Measurements from ENCODE around the gene YIPF6.
"Not testable (repeated sequence)": the region's sequence is repeated elsewhere in the genome, so short reads cannot be mapped to it uniquely, and the experiment has no call there.

The YIPF6 gene

GRCh38 chrX:68498508-68499379, at the start of gene YIPF6:
Gene YIPF6 (plus strand): TSS chrX:68499051. CDS start chrX:68499067, 16 bp downstream.
- peak within 1 kb of the TSS; percentile 96 for H3K4me3 ChIP-seq (ENCODE audit: low read length)
- H3K27me3 ChIP-seq (ENCODE audit: insufficient read depth, low read length) = no peaks in the 10 kb centered on the region
- H3K27ac ChIP-seq (ENCODE audit: low read length) = peak within 1 kb of the TSS; percentile 84
- H3K4me1 ChIP-seq (ENCODE audit: insufficient read depth, low read length) = no peaks in the 10 kb centered on the region
- H3K9me3 ChIP-seq (ENCODE audit: insufficient read depth, low read depth, low read length) = no peaks in the 10 kb centered on the region
- peak within 1 kb of the TSS; percentile 96 for H3K9ac ChIP-seq (ENCODE audit: low read depth, low read length)
- no peaks in the 10 kb centered on the region; the same call in none of the 2 replicates for H3K36me3 ChIP-seq (ENCODE audit: insufficient read depth, low read depth, low read length)

GRCh38 chrX:68451720-68452119, 47.1 kb upstream of the YIPF6 start:
- H3K4me1 ChIP-seq (ENCODE audit: insufficient read depth, low read length) = no peaks in the 10 kb centered on the region
- H3K27ac ChIP-seq (ENCODE audit: low read length) = no peak overlapping the region
- H3K36me3 ChIP-seq (ENCODE audit: insufficient read depth, low read depth, low read length) = no peaks in the 10 kb centered on the region
- H3K27me3 ChIP-seq (ENCODE audit: insufficient read depth, low read length) = no peaks in the 10 kb centered on the region
- no peaks in the 10 kb centered on the region for H3K9me3 ChIP-seq (ENCODE audit: insufficient read depth, low read depth, low read length)
- no peak overlapping the region for H3K9ac ChIP-seq (ENCODE audit: low read depth, low read length)
- no peak overlapping the region for H3K4me3 ChIP-seq (ENCODE audit: low read length)

GRCh38 chrX:68454476-68455150, 44.2 kb upstream of the YIPF6 start:
- Histone ChIP-seq H3K4me1 (ENCODE audit: insufficient read depth, low read length) (no peaks in the 10 kb centered on the region), H3K9me3 (ENCODE audit: insufficient read depth, low read depth, low read length) (no peaks in the 10 kb centered on the region), H3K27ac (ENCODE audit: low read length) (no peak overlapping the region), H3K4me3 (ENCODE audit: low read length) (no peak overlapping the region), H3K27me3 (ENCODE audit: insufficient read depth, low read length) (no peaks in the 10 kb centered on the region), H3K36me3 (ENCODE audit: insufficient read depth, low read depth, low read length) (no peaks in the 10 kb centered on the region), H3K9ac (ENCODE audit: low read depth, low read length) (no peak overlapping the region)

GRCh38 chrX:68455151-68455510, 43.7 kb upstream of the YIPF6 start:
- Histone ChIP-seq H3K9ac (ENCODE audit: low read depth, low read length) (no peak overlapping the region), H3K27me3 (ENCODE audit: insufficient read depth, low read length) (no peaks in the 10 kb centered on the region), H3K4me1 (ENCODE audit: insufficient read depth, low read length) (no peaks in the 10 kb centered on the region), H3K4me3 (ENCODE audit: low read length) (no peak overlapping the region), H3K27ac (ENCODE audit: low read length) (no peak overlapping the region), H3K9me3 (ENCODE audit: insufficient read depth, low read depth, low read length) (no peaks in the 10 kb centered on the region), H3K36me3 (ENCODE audit: insufficient read depth, low read depth, low read length) (no peaks in the 10 kb centered on the region)

GRCh38 chrX:68461093-68461492, 37.8 kb upstream of the YIPF6 start:
- Histone ChIP-seq H3K9ac (ENCODE audit: low read depth, low read length) (no peak overlapping the region), H3K27me3 (ENCODE audit: insufficient read depth, low read length) (no peaks in the 10 kb centered on the region), H3K4me1 (ENCODE audit: insufficient read depth, low read length) (no peaks in the 10 kb centered on the region), H3K27ac (ENCODE audit: low read length) (no peak overlapping the region), H3K9me3 (ENCODE audit: insufficient read depth, low read depth, low read length) (no peaks in the 10 kb centered on the region), H3K36me3 (ENCODE audit: insufficient read depth, low read depth, low read length) (no peaks in the 10 kb centered on the region), H3K4me3 (ENCODE audit: low read length) (no peak overlapping the region)

GRCh38 chrX:68461576-68461975, 37.3 kb upstream of the YIPF6 start:
- no peaks in the 10 kb centered on the region for H3K36me3 ChIP-seq (ENCODE audit: insufficient read depth, low read depth, low read length)
- no peaks in the 10 kb centered on the region for H3K27me3 ChIP-seq (ENCODE audit: insufficient read depth, low read length)
- H3K9ac ChIP-seq (ENCODE audit: low read depth, low read length) = no peak overlapping the region
- H3K4me1 ChIP-seq (ENCODE audit: insufficient read depth, low read length) = no peaks in the 10 kb centered on the region
- no peaks in the 10 kb centered on the region for H3K9me3 ChIP-seq (ENCODE audit: insufficient read depth, low read depth, low read length)
- H3K27ac ChIP-seq (ENCODE audit: low read length) = no peak overlapping the region
- H3K4me3 ChIP-seq (ENCODE audit: low read length) = no peak overlapping the region

- H3K4me3 ChIP-seq (ENCODE audit: low read length) = no peak overlapping the region
- H3K9me3 ChIP-seq (ENCODE audit: insufficient read depth, low read depth, low read length) = no peaks in the 10 kb centered on the region
- no peaks in the 10 kb centered on the region for H3K4me1 ChIP-seq (ENCODE audit: insufficient read depth, low read length)
- no peaks in the 10 kb centered on the region for H3K27me3 ChIP-seq (ENCODE audit: insufficient read depth, low read length)
- no peaks in the 10 kb centered on the region for H3K36me3 ChIP-seq (ENCODE audit: insufficient read depth, low read depth, low read length)
- no peak overlapping the region for H3K9ac ChIP-seq (ENCODE audit: low read depth, low read length)
- H3K27ac ChIP-seq (ENCODE audit: low read length) = no peak overlapping the region
Observed at GRCh38 chrX:68462197-68462596, 36.7 kb upstream of the YIPF6 start.

GRCh38 chrX:68462653-68463052, 36.2 kb upstream of the YIPF6 start:
- H3K4me3 ChIP-seq (ENCODE audit: low read length) = no peak overlapping the region
- H3K4me1 ChIP-seq (ENCODE audit: insufficient read depth, low read length) = no peaks in the 10 kb centered on the region
- H3K9me3 ChIP-seq (ENCODE audit: insufficient read depth, low read depth, low read length) = no peaks in the 10 kb centered on the region
- no peak overlapping the region for H3K27ac ChIP-seq (ENCODE audit: low read length)
- H3K27me3 ChIP-seq (ENCODE audit: insufficient read depth, low read length) = no peaks in the 10 kb centered on the region
- H3K9ac ChIP-seq (ENCODE audit: low read depth, low read length) = no peak overlapping the region
- no peaks in the 10 kb centered on the region for H3K36me3 ChIP-seq (ENCODE audit: insufficient read depth, low read depth, low read length)

GRCh38 chrX:68463880-68464279, 35.0 kb upstream of the YIPF6 start:
- no peak overlapping the region for H3K4me3 ChIP-seq (ENCODE audit: low read length)
- no peaks in the 10 kb centered on the region for H3K4me1 ChIP-seq (ENCODE audit: insufficient read depth, low read length)
- no peaks in the 10 kb centered on the region for H3K9me3 ChIP-seq (ENCODE audit: insufficient read depth, low read depth, low read length)
- H3K27ac ChIP-seq (ENCODE audit: low read length) = no peak overlapping the region
- no peak overlapping the region for H3K9ac ChIP-seq (ENCODE audit: low read depth, low read length)
- H3K27me3 ChIP-seq (ENCODE audit: insufficient read depth, low read length) = no peaks in the 10 kb centered on the region
- no peaks in the 10 kb centered on the region for H3K36me3 ChIP-seq (ENCODE audit: insufficient read depth, low read depth, low read length)

GRCh38 chrX:68464796-68465195, 34.1 kb upstream of the YIPF6 start:
- Histone ChIP-seq H3K27me3 (ENCODE audit: insufficient read depth, low read length) (no peaks in the 10 kb centered on the region), H3K9me3 (ENCODE audit: insufficient read depth, low read depth, low read length) (no peaks in the 10 kb centered on the region), H3K4me1 (ENCODE audit: insufficient read depth, low read length) (no peaks in the 10 kb centered on the region), H3K27ac (ENCODE audit: low read length) (no peak overlapping the region), H3K36me3 (ENCODE audit: insufficient read depth, low read depth, low read length) (no peaks in the 10 kb centered on the region), H3K9ac (ENCODE audit: low read depth, low read length) (no peak overlapping the region), H3K4me3 (ENCODE audit: low read length) (no peak overlapping the region)

- Histone ChIP-seq H3K4me3 (ENCODE audit: low read length) (no peak overlapping the region), H3K9ac (ENCODE audit: low read depth, low read length) (no peak overlapping the region), H3K36me3 (ENCODE audit: insufficient read depth, low read depth, low read length) (no peaks in the 10 kb centered on the region), H3K27me3 (ENCODE audit: insufficient read depth, low read length) (no peaks in the 10 kb centered on the region), H3K4me1 (ENCODE audit: insufficient read depth, low read length) (no peaks in the 10 kb centered on the region), H3K27ac (ENCODE audit: low read length) (no peak overlapping the region), H3K9me3 (ENCODE audit: insufficient read depth, low read depth, low read length) (no peaks in the 10 kb centered on the region)
Observed at GRCh38 chrX:68480969-68481368, 17.9 kb upstream of the YIPF6 start.

GRCh38 chrX:68486198-68486597, 12.7 kb upstream of the YIPF6 start:
- not testable (repeated sequence) for H3K9ac ChIP-seq (ENCODE audit: low read depth, low read length); H3K36me3 ChIP-seq (ENCODE audit: insufficient read depth, low read depth, low read length); H3K27me3 ChIP-seq (ENCODE audit: insufficient read depth, low read length); H3K4me3 ChIP-seq (ENCODE audit: low read length); H3K27ac ChIP-seq (ENCODE audit: low read length); H3K9me3 ChIP-seq (ENCODE audit: insufficient read depth, low read depth, low read length); H3K4me1 ChIP-seq (ENCODE audit: insufficient read depth, low read length)
